HG03354 (cell line): ENCODE results near the gene ADM.

Experiments used
- ATAC-seq: cut with Tn5 transposase; IDR thresholded peaks from one replicate; pipeline ENCODE4 v1.9.1; 2021; ENCODE audit warnings: mild to moderate bottlenecking; ENCODE audit not compliant: unreplicated experiment, poor library complexity, severe bottlenecking

The ADM gene

GRCh38 chr11:10288881-10289764, 15.8 kb upstream of the ADM start:
- no peak for ATAC-seq

GRCh38 chr11:10289765-10290380, 15.0 kb upstream of the ADM start:
- ATAC-seq, result no peak

- no peak for ATAC-seq
Observed at GRCh38 chr11:10291801-10292638, 12.9 kb upstream of the ADM start.

- ATAC-seq, result no peak
Observed at GRCh38 chr11:10293423-10294289, 11.2 kb upstream of the ADM start, which contains the start of gene SBF2. TSS of gene SBF2 (minus strand) at chr11:10294219. CDS start at chr11:10294069, 150 bp downstream.

- no peak for ATAC-seq
Observed at GRCh38 chr11:10294290-10294953, 10.5 kb upstream of the ADM start.

- no peak for ATAC-seq
Observed at GRCh38 chr11:10295064-10295901, 9.6 kb upstream of the ADM start.

GRCh38 chr11:10298342-10298741, 6.5 kb upstream of the ADM start:
- ATAC-seq, result peak; percentile 94

GRCh38 chr11:10301656-10302358, 3.1 kb upstream of the ADM start:
- no peak for ATAC-seq

- ATAC-seq, result no peak
Observed at GRCh38 chr11:10302359-10302743, 2.5 kb upstream of the ADM start.

GRCh38 chr11:10302744-10303557, 1.9 kb upstream of the ADM start:
- no peak for ATAC-seq

- no peak for ATAC-seq
Observed at GRCh38 chr11:10303558-10304363, 1.1 kb upstream of the ADM start.

GRCh38 chr11:10305262-10305963, 540 bp downstream of the ADM start:
- no peak for ATAC-seq

- no peak for ATAC-seq
Observed at GRCh38 chr11:10305964-10306918, 1.4 kb downstream of the ADM start.

- peak; percentile 2 for ATAC-seq
Observed at GRCh38 chr11:10307022-10307399, 2.1 kb downstream of the ADM start.
